Stimulated activated CD4-positive, alpha-beta T cell treated with anti-CD3 and anti-CD28 coated beads, Interleukin-1b, Interleukin-23, amount 100 ng/mL, for 1 hour (primary cell): Measurements from ENCODE around the gene EVA1C.
A peak's percentile ranks its signal among the peaks of the same experiment; 100 is the strongest.
"Not testable (repeated sequence)": the region's sequence is repeated elsewhere in the genome, so short reads cannot be mapped to it uniquely, and the experiment has no call there.

Experiments
- DNase-seq, 2 donors: peaks; one replicate each; pipeline ENCODE4 v3.0.0-alpha.2; 2020; ENCODE audit warnings: low read depth in 2 of 2

Gene EVA1C

GRCh38 chr21:32412162-32413014 lies at the start of gene EVA1C:
Gene EVA1C, plus strand, starts transcription at chr21:32412706. Its CDS starts 148 bp downstream, at chr21:32412854.
- peak; percentile 43 to 50 for DNase-seq

- DNase-seq: no peak
Observed at GRCh38 chr21:32364387-32364786, 48.1 kb upstream of the EVA1C start.

GRCh38 chr21:32364796-32365195 lies 47.7 kb upstream of the EVA1C start:
- DNase-seq: no peak

GRCh38 chr21:32366191-32366590 lies 46.3 kb upstream of the EVA1C start:
- DNase-seq: no peak

- DNase-seq: no peak
Observed at GRCh38 chr21:32367158-32367557, 45.3 kb upstream of the EVA1C start.

GRCh38 chr21:32368386-32368785 lies 44.1 kb upstream of the EVA1C start:
- no peak for DNase-seq

- not testable (repeated sequence) for DNase-seq
Observed at GRCh38 chr21:32368961-32369360, 43.5 kb upstream of the EVA1C start.

- no peak for DNase-seq
Observed at GRCh38 chr21:32370998-32371766, 41.3 kb upstream of the EVA1C start.

- no peak for DNase-seq
Observed at GRCh38 chr21:32371913-32372314, 40.6 kb upstream of the EVA1C start.

- DNase-seq: no peak
Observed at GRCh38 chr21:32372755-32373154, 39.8 kb upstream of the EVA1C start.

- DNase-seq: no peak
Observed at GRCh38 chr21:32377506-32377905, 35.0 kb upstream of the EVA1C start.

- no peak for DNase-seq
Observed at GRCh38 chr21:32377991-32378390, 34.5 kb upstream of the EVA1C start.

GRCh38 chr21:32378956-32379355 lies 33.5 kb upstream of the EVA1C start:
- no peak for DNase-seq

- no peak for DNase-seq
Observed at GRCh38 chr21:32380940-32381339, 31.6 kb upstream of the EVA1C start.

GRCh38 chr21:32381571-32381970 lies 30.9 kb upstream of the EVA1C start:
- DNase-seq: no peak

- DNase-seq: no peak
Observed at GRCh38 chr21:32382108-32382644, 30.3 kb upstream of the EVA1C start.

- no peak for DNase-seq
Observed at GRCh38 chr21:32383812-32384211, 28.7 kb upstream of the EVA1C start.

GRCh38 chr21:32386195-32386870 lies 26.2 kb upstream of the EVA1C start:
- no peak for DNase-seq

- DNase-seq: no peak
Observed at GRCh38 chr21:32387151-32387550, 25.4 kb upstream of the EVA1C start.

GRCh38 chr21:32388306-32388705 lies 24.2 kb upstream of the EVA1C start:
- DNase-seq: no peak

- DNase-seq: no peak
Observed at GRCh38 chr21:32389337-32390015, 23.0 kb upstream of the EVA1C start.
